SHP77 (cell line): ENCODE data around the gene ENDOG.
A peak's percentile ranks its signal among the peaks of the same experiment; 100 is the strongest.

Source experiments
- DNase-seq, 2 experiments: peaks; one replicate each; lab custom pipeline; 2025; lab: John Stamatoyannopoulos, UW

The ENDOG gene

GRCh38 chr9:128800061-128800460, 18.2 kb upstream of the ENDOG start:
- no peak for DNase-seq

- no peak for DNase-seq
Measured at GRCh38 chr9:128802482-128802881, 15.8 kb upstream of the ENDOG start.

DNA sequence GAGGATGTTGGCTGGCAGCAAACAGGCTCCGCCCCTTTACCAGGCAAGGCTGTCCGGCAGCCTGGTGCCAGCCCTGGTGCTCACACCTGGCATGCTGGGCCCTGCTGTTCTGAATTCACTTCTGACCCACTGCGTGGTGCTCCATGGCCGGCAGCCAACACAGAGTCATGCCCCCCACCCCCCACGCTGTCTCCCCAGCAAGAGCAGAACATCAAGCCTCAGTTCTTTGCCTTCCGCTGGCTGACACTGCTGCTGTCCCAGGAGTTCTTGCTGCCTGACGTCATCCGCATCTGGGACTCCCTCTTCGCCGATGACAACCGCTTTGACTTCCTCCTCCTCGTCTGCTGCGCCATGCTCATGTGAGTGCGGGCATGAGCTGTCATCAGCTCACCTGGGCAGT, 12.6 kb upstream of the ENDOG start:
- no peak for DNase-seq

GRCh38 chr9:128807827-128808226, 10.5 kb upstream of the ENDOG start:
- no peak for DNase-seq

- no peak for DNase-seq
Measured at GRCh38 chr9:128808543-128808942, 9.8 kb upstream of the ENDOG start.

DNA sequence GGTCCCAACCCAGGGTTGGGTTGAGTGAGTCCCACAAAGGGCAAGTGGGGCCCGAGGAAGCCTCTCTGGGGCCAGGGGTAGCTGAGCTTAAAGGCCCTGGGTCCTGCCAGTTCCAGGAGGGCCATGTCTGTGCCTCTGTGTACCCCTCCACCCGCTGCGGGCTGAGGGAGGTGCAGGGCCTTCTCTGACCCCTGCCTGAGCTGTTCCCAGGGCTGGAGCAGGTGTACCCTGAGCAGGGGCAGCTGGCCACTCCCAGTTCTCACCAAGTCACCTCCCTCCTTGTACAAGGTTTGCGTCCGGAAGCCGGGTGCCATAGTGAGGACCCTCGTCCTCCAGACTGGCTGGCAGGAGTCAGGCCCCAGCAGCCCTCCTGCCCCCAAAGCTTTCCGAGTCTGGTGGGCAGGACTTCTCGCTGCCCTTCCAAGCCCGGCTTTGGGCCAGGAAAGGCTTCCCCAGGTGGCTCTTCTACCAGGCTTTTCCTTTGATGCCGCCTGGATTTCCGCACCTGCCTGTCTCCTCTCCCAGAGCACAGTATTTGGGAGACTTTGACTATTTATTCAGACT, 9.2 kb upstream of the ENDOG start:
- no peak for DNase-seq

- no peak for DNase-seq
Measured at GRCh38 chr9:128809831-128810230, 8.5 kb upstream of the ENDOG start.

DNA sequence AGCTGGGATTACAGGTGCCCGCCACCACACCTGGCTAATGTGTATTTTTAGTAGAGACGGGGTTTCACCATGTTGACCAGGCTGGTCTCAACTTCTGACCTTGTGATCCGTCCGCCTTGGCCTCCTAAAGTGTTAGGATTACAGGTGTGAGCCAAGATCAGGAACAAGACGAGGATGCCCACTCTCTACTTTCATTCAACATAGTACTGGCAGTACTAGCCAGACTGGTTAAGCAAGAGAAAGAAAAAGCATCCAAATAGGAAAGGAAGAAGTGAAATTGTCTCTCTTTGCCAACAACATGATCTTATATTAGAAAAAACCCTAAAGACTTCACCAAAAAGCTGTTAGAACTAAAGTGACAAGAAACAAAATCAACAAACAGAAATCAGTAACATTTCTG, 7.4 kb upstream of the ENDOG start:
- no peak for DNase-seq

GRCh38 chr9:128818839-128819715, 777 bp downstream of the ENDOG start:
- peak in 1 of 2 experiments; percentile 55 for DNase-seq

GRCh38 chr9:128819716-128820664, 1.7 kb downstream of the ENDOG start:
- DNase-seq, result peak in 1 of 2 experiments; percentile 18

- no peak for DNase-seq
Measured at GRCh38 chr9:128820665-128821583, 2.6 kb downstream of the ENDOG start.

DNA sequence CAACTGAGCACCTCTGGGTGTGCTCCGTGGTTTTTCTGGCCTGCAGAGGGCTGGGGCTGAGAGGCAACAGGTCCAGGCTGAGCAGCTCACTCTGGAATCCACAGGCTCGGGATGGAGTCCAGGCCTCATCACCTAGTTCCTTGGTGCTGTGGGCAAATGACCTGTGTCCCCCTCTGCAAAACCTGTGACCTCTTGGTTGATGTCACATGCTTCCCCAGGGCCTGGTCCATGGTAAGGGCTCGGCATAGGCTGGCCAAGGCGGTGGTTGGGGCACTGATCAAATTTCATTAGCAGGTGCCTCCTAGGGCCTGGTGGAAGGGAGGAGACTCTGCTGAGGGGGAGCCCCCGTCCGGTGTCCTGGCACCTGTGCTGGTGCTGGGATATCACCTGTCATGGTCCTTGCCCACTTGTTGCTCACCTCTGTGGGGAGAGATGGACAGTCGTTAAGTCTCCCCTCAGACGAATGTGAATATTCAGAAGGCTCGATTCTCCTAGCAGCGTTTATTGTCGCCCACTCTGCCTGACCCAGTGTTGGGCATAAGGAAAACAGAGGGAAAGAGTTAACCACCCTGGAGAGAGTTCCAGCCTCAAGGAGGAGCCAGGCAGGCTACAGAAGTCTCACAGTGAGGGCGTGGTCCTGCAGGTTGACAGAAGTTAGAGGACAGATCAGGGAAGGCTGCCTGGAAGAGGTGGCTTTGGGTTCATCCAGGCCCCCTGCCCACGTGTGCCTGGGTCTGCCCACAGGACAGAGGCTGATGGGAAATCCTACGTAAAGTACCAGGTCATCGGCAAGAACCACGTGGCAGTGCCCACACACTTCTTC, 3.5 kb downstream of the ENDOG start:
- no peak for DNase-seq

DNA sequence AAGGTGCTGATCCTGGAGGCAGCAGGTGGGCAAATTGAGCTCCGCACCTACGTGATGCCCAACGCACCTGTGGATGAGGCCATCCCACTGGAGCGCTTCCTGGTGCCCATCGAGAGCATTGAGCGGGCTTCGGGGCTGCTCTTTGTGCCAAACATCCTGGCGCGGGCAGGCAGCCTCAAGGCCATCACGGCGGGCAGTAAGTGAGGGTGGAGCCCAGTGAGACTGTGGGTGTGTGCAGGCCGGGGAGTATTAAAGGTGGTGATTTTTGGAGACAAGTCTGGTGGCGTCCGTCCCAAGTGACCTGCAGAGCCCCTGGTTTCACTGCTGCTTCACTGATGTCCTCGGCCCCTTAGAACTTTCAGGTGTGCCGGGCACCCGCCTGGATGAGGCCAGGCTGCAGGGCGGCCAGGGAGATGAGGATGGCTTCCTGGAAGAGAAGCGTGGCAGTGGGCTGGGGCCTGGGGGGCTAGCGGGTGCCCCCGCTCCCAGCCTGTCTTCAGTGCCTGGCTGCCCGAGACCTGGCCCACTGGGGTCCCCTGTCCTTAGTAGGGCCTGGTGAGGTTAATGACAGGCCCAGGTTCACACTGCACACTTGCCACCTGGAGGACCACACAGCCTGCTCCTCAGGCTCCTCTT, 4.2 kb downstream of the ENDOG start:
- DNase-seq, result no peak

- no peak for DNase-seq
Measured at GRCh38 chr9:128823362-128823902, 5.1 kb downstream of the ENDOG start.

DNA sequence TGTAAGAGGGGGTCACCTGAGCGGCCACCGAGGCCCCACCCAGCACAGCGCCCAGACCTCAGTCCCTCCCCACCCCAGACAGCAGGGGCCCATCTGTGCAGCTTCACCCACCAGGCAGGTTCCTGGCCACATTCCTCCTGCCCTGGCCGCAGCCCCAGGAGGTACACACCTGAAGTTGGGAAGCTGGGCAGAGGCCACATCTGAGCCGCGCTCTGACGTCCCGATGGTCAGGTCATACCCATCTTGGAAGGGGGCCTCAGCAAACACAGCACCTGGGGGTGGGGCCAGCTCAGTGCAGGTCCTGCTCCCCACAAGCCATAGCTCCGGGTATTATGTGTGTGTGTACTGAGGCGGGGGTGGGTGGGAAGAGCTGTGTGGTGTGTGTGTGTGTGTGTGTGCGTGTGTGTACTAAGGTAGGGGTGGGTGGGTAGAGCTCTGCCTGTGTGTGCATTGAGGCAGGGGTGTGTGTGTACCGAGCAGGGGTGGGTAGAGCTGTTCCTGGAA, 5.7 kb downstream of the ENDOG start:
- DNase-seq, result no peak

DNA sequence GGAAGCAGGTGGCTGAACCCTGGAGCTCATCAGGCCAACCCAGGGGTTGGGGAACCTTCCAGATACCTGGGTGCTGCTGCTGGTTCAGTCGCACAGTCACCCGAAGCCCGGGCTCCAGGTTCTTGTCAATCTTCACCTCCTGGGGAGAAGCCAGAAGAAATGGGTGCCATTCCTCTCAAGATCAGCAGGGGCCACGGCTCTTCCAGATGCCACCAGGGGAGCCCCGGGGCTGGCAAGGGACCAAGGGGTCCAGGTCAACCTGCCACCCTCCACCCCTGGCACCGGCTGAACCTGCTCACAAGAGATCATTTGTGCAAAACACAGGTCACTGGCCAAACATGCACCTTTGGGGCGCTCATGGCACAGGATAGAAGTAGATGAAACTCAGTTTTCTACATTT, 6.6 kb downstream of the ENDOG start:
- no peak for DNase-seq

- DNase-seq, result peak in 1 of 2 experiments; percentile 3
Measured at GRCh38 chr9:128825923-128826700, 7.8 kb downstream of the ENDOG start.

DNA sequence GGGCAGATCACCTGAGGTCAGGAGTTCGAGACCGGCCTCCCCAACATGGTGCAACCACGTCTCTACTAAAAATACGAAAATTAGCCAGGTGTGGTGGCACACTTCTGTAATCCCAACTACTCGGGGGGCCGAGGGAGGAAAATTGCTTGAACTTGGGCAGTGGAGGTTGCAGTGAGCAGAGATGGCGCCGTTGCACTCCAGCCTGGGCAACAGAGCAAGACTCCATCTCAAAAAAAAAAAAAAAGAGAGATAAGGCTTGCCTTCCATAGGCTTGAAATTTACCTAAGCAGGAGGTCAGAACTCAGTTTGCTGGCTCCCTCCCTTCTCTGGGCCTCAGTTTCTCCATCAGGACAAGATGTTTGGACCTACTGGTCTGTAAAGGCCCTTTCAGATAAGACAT, 10.0 kb downstream of the ENDOG start:
- no peak for DNase-seq
